Hematopoietic multipotent progenitor cell treated with erythropoietin and hydrocortisone succinate and interleukin-3 and kit ligand, for 15 days (in vitro differentiated cells): Measurements from ENCODE around the gene PDE4B.
"Not testable (repeated sequence)": the region's sequence is repeated elsewhere in the genome, so short reads cannot be mapped to it uniquely, and the experiment has no call there.

Experiments used
- DNase-seq: peaks from one replicate; pipeline ENCODE4 v3.0.0-alpha.2; 2015; ENCODE audit warnings: low spot score

PDE4B gene

GRCh38 chr1:66394603-66395002, 601.9 kb downstream of the PDE4B start:
- DNase-seq = no peak

GRCh38 chr1:66395202-66396061, 602.7 kb downstream of the PDE4B start:
- no peak for DNase-seq

- DNase-seq = no peak
Observed at GRCh38 chr1:66396212-66396890, 603.7 kb downstream of the PDE4B start.

GRCh38 chr1:66397192-66397591, 604.5 kb downstream of the PDE4B start:
- no peak for DNase-seq

GRCh38 chr1:66399888-66400529, 607.3 kb downstream of the PDE4B start:
- no peak for DNase-seq

- DNase-seq = no peak
Observed at GRCh38 chr1:66400660-66401059, 608.0 kb downstream of the PDE4B start.

- no peak for DNase-seq
Observed at GRCh38 chr1:66401244-66401643, 608.5 kb downstream of the PDE4B start.

- DNase-seq = no peak
Observed at GRCh38 chr1:66402194-66402593, 609.5 kb downstream of the PDE4B start.

- DNase-seq = no peak
Observed at GRCh38 chr1:66403007-66403731, 610.5 kb downstream of the PDE4B start.

- no peak for DNase-seq
Observed at GRCh38 chr1:66405061-66405460, 612.4 kb downstream of the PDE4B start.

GRCh38 chr1:66411449-66411848, 618.8 kb downstream of the PDE4B start:
- not testable (repeated sequence) for DNase-seq

GRCh38 chr1:66412704-66413103, 620.0 kb downstream of the PDE4B start:
- no peak for DNase-seq

GRCh38 chr1:66413136-66413837, 620.6 kb downstream of the PDE4B start:
- no peak for DNase-seq

GRCh38 chr1:66413838-66414175, 621.1 kb downstream of the PDE4B start:
- no peak for DNase-seq

GRCh38 chr1:66415281-66415680, 622.6 kb downstream of the PDE4B start:
- DNase-seq = no peak

GRCh38 chr1:66415866-66416265, 623.2 kb downstream of the PDE4B start:
- DNase-seq = no peak

- no peak for DNase-seq
Observed at GRCh38 chr1:66416295-66416694, 623.6 kb downstream of the PDE4B start.

GRCh38 chr1:66418021-66418420, 625.3 kb downstream of the PDE4B start:
- DNase-seq = no peak

- not testable (repeated sequence) for DNase-seq
Observed at GRCh38 chr1:66420171-66420570, 627.5 kb downstream of the PDE4B start.

GRCh38 chr1:66420906-66421305, 628.2 kb downstream of the PDE4B start:
- not testable (repeated sequence) for DNase-seq

- no peak for DNase-seq
Observed at GRCh38 chr1:66422804-66423203, 630.1 kb downstream of the PDE4B start.
